C4-2B (cell line): ENCODE results near the gene SMIM13.
A peak's percentile ranks its signal among the peaks of the same experiment; 100 is the strongest.
"Not testable (repeated sequence)": the region's sequence is repeated elsewhere in the genome, so short reads cannot be mapped to it uniquely, and the experiment has no call there.

Source experiments
- H3K27ac ChIP-seq: fragments of 450-650 bp; 2 replicates; pipeline ENCODE4 v1.5.1; 2017
- ZFX ChIP-seq: fragments of 450-650 bp; IDR thresholded peaks from 2 replicates; pipeline ENCODE4 v1.6.1; 2017
- TF ChIP-seq, protein P1 (sequence below): fragments of 450-650 bp; conservative IDR thresholded peaks from 2 replicates; pipeline ENCODE4 v1.5.1; 2017; ENCODE audit warnings: mild to moderate bottlenecking

The SMIM13 gene

DNA sequence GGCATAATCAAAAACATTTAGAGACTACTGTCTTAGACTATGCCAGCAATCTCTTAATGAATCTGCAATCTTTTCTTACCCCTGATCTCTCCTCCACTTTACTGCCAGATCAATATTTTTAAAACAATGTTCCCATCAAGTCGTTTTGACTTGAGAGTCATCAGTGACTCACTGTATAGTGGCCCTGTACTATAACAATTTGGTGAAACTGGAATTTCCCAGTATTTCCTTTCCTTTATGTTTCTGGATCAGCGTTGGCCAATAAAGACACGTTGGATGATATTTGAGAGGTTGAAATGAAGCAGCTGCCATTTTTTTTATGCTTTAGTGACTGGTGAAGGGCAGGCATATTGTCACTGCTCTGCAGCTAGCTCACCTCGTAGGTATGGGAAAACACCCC is 10.1 kb upstream of the SMIM13 start:
- H3K27ac ChIP-seq, result no peak overlapping the region
- no peak for TF ChIP-seq ZFX
- TF ChIP-seq, protein P1, sequence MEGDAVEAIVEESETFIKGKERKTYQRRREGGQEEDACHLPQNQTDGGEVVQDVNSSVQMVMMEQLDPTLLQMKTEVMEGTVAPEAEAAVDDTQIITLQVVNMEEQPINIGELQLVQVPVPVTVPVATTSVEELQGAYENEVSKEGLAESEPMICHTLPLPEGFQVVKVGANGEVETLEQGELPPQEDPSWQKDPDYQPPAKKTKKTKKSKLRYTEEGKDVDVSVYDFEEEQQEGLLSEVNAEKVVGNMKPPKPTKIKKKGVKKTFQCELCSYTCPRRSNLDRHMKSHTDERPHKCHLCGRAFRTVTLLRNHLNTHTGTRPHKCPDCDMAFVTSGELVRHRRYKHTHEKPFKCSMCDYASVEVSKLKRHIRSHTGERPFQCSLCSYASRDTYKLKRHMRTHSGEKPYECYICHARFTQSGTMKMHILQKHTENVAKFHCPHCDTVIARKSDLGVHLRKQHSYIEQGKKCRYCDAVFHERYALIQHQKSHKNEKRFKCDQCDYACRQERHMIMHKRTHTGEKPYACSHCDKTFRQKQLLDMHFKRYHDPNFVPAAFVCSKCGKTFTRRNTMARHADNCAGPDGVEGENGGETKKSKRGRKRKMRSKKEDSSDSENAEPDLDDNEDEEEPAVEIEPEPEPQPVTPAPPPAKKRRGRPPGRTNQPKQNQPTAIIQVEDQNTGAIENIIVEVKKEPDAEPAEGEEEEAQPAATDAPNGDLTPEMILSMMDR, result no peak

DNA sequence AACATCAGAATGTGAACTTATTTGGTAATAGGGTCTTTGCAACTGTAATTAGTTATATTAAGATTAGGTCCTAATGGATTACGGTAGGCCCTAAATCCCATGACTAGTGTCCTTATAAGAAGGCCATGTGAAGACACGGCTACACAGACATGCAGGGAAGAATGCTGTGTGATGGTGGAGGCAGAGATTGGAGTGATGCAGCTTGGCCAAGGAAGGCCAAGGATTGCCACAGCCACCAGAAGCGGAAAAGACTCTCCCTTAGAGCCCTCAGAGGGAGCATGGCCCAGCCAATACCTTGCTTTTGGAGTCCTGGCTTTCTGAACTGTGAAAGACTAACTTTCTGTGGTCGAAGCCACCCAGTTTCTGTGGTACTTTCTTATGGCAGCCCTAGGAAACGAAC is 9.7 kb upstream of the SMIM13 start:
- TF ChIP-seq, protein P1, result no peak
- no peak for TF ChIP-seq ZFX
- no peak overlapping the region for H3K27ac ChIP-seq

DNA sequence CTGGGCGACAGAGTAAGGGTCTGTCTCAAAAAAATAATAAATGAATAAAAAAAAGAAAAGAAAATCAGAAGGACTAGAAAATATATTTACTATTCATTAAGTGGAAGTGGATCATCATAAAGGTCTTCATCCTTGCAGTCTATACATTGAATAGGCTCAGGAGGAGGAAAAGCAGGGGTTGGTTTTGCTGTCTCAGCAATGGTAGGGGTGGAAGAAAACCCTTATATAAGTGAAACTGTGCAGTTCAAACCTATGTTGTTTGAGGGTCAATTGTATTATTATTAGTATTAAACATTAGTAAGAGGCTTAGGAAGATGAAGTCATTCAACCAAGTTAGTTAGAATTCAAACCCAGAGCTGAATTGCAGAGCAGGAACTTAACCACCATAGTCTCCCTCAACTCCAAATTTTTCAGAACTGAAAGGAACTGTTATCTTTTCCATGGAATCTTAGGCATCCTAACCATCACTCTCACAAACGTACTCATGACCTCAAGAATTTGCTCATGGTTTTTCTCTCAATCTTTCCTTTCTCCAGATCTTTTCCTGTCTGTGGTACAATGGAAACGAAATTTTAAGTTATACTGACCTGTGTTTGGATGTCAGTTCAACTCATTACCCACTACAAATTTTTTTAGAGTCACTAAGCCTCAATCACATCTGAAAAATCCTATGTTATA is 7.7 kb upstream of the SMIM13 start:
- TF ChIP-seq, protein P1, result no peak
- H3K27ac ChIP-seq, result no peak overlapping the region

DNA sequence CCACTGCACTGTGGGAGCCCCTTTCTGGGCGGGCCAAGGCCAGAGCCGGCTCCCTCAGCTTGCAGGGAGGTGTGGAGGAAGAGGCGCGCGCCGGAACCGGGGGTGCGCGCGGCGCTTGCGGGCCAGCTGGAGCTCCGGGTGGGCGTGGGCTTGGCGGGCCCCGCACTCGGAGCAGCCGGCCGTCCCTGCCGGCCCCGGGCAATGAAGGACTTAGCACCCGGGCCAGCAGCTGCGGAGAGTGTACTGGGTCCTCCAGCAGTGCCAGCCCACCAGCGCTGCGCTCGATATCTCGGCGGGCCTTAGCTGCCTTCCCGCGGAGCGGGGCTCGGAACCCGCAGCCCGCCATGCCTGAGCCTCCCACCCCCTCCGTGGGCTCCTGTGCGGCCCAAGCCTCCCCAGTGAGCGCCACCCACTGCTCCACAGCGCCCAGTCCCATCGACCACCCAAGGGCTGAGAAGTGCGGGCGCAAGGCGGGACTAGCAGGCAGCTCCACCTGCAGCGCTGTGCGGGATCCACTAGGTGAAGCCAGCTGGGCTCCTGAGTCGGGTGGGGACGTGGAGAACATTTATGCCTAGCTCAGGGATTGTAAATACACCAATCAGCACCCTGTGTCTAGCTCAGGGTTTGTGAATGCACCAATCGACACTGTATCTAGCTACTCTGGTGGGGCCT is 6.4 kb upstream of the SMIM13 start:
- H3K27ac ChIP-seq, result not testable (repeated sequence)

DNA sequence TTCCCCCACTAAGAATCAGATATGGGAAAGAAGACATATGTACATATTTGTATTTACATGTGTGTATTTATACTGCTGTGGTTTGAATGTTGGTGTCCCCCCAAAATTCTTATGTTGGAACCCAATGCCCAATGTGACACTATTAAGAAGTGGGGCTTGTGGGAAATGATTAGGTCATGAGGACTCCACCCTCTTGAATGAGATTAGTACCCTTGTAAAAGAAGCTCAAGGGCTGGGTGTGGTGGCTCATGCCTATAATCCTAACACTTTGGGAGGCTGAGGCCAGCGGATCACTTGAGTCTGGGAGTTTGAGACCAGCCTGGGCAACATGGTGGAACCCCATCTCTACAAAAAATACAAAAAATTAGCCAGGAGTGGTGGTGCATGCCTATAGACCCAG is 3.9 kb upstream of the SMIM13 start:
- TF ChIP-seq, protein P1, result no peak
- no peak for TF ChIP-seq ZFX
- H3K27ac ChIP-seq, result no peak overlapping the region

DNA sequence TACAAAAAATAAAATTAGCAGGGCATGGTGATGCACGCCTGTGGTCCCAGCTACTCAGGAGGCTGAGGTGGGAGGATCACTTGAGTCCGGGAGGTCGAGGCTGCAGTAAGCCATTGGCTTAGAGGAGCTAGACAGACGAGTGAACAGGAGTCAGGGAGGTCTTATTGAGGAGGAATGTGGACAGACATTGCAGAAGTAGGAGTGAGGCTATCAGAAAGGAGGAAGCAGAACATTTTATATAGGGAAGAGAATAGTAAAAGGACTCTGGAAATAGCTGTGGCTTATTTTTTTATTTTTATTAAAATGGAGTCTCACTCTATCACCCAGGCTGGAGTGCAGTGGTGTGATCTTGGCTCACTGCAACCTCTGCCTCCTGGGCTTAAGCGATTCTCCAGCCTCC is 2.5 kb upstream of the SMIM13 start:
- not testable (repeated sequence) for H3K27ac ChIP-seq

DNA sequence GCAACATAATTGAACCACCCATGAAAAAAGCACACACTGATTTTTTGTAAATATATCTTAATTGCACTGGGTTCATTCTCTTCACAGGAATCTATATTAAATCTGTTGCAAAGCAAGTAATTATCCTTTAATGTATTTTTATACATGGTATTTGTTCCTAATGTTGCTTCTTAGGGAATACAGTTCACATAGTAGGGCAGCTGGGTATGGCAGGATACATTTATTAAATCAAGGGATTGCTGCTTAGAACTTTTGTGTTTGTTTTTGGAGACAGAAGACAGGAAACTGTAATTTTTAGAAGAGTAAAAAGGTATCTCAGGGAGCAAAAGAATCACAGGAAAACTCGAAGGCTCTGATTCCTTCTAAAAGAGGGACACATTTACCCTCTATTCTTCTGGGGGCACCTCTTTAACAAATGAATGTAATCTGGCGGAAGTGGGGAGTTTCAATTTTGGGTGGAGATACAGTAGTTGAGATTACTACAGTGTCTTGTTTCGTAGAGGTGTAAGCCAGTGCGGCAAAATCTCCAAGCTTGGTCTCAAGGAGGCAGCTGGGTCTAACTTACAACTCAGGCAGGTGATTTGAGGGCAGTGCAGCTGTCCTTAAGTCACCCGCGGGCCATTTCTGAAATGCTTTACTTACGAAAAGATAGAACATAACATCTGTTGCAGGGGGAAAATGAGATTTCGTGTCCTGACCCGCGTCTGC is 812 bp upstream of the SMIM13 start:
- TF ChIP-seq, protein P1, result no peak
- TF ChIP-seq ZFX, result no peak
- peak overlapping the region; percentile 92 for H3K27ac ChIP-seq

DNA sequence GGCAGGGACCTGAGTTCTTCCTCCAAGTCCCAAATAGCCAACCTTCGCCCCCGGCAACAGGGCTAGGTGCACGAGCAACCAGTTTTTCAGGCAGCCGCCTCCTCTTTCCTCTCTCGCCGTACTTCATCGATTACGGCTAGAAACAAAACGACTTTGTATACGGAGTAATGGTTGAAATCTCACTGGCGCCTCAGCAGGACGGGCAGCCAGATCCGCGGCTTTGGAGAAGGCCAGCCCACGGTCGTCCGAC is 333 bp upstream of the SMIM13 start:
- no peak for TF ChIP-seq ZFX
- TF ChIP-seq, protein P1, result no peak

More for the DNA sequence above, 333 bp upstream of the SMIM13 start:
- peak overlapping the region; percentile 92 for H3K27ac ChIP-seq
